GM12801 (cell line): ENCODE measurements around the gene CDH2.

ENCODE experiments used
- TF ChIP-seq, protein P1 (sequence below): IDR thresholded peaks from one replicate; pipeline ENCODE4 v1.5.1; 2011; ENCODE audit warnings: control low read depth; ENCODE audit not compliant: insufficient read length; ENCODE audit errors: extremely low read depth

Gene CDH2

DNA sequence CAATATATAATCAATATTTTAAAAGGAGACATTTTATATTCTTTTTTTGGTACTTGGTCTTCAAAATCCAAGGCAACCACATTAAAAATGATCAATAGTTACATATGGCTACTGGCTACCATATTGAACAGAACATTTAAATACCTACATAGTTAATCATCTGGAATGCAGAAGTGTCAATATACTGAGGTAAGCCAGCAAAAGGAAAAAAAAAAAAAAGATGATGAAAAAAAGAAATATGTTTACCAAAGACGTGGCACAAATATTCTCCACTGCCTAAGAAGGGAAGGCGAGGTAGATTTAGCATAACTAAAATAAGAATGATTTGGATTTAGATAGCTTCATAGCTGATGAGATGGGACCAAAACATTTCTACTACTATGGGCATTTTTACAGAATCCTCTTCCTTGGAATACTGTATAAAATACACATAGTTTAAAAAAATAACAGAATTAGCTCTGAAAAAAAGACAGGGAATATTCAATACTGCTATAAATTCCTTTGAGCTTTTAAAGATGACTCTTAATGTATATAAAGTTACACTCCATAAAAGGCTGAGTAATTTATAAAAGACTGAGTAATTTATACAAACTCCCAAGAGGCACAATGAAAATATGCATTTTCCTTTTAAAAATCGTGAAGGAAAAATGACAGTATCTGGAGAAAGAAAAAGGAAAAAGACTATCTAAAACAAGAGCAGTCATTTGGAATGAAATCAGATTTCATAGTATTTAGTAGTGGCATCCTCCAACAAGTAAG lies 63.5 kb downstream of the CDH2 start:
- TF ChIP-seq, protein P1, sequence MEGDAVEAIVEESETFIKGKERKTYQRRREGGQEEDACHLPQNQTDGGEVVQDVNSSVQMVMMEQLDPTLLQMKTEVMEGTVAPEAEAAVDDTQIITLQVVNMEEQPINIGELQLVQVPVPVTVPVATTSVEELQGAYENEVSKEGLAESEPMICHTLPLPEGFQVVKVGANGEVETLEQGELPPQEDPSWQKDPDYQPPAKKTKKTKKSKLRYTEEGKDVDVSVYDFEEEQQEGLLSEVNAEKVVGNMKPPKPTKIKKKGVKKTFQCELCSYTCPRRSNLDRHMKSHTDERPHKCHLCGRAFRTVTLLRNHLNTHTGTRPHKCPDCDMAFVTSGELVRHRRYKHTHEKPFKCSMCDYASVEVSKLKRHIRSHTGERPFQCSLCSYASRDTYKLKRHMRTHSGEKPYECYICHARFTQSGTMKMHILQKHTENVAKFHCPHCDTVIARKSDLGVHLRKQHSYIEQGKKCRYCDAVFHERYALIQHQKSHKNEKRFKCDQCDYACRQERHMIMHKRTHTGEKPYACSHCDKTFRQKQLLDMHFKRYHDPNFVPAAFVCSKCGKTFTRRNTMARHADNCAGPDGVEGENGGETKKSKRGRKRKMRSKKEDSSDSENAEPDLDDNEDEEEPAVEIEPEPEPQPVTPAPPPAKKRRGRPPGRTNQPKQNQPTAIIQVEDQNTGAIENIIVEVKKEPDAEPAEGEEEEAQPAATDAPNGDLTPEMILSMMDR: no peak

- TF ChIP-seq, protein P1: no peak
These were observed 64.9 kb downstream of the CDH2 start for GRCh38 chr18:28112056-28112470.

DNA sequence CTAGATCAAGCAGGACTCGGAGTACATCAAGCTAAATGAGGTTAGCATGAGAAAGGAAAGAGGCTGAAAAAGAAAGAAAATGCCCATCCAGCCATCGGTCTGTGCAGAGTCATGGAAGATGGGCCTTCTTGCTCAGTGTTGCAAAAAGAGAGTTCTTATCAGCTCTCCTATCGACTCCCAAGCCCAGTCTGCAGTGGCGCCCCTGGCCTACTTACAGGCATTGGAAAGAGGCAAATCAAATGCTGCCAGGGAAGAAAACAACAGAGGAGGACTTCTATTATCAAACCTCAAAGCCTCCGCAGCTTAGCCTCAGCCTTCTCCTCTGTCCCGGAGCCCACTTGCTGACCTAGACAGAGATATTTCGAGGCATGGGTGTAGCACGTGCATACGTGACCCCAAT lies 66.0 kb downstream of the CDH2 start:
- TF ChIP-seq, protein P1: no peak

- TF ChIP-seq, protein P1: no peak
These were observed 67.0 kb downstream of the CDH2 start for GRCh38 chr18:28109781-28110560.

- TF ChIP-seq, protein P1: no peak
These were observed 68.1 kb downstream of the CDH2 start for GRCh38 chr18:28108814-28109213.

DNA sequence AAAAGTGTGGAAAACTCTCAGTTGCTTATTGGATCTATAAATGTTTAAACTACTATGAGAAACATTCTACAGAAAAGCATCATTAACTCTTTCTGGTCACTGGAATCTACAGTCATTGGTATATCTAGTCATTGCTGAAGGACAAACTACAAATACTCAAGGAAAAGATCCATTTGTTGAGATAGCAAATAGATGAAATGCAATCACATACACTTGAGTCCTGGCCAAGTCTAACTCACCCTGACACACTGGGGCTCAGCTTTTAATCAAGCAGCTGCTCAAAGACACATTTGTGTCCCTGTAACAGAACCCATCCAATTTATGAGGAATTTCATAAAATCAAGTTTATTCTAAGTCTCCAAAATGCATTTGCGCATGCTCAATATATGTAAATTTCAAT lies 68.7 kb downstream of the CDH2 start:
- TF ChIP-seq, protein P1: no peak

DNA sequence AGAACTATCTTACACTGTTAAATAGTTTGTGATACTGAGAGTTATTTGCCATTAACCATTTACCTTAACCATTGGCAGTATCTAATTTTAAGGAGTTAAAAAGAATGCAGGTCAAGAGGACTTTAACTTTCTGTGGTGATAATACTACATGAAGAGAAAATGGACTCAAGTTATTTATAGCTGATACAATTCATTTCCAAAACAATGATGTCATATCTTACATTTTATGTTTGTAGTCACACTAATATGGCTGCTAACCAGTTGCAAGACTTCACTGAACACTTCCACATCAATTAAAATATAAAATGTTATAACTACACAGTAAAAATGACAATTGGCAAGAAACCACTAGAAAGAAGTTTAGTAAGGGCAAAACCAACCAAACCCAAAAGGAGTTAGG lies 77.7 kb downstream of the CDH2 start:
- TF ChIP-seq, protein P1: no peak
